IMR-90 (cell line): ENCODE measurements around the gene NDFIP2. TPM values are rescaled to one million over a fixed set of nuclear protein-coding genes. Genes with fewer than 3 reads are reported as not detected.

Source experiments
- ATAC-seq: fragments of 200-7000 bp; cut with Tn5 transposase; 2 replicates; pipeline ENCODE4 v1.9.1; 2020; ENCODE audit warnings: low read depth, mild to moderate bottlenecking, moderate library complexity
- BruUV-seq: library from RNA; stranded (reverse); fragments of 400-500 nt; replicated peaks from 2 replicates; lab custom pipeline; 2021; lab: Mats Ljungman, UMichigan
- CTCF ChIA-PET: fragments of 300-600 bp; formaldehyde crosslinking; extraction: SDS; loops from one replicate; lab custom pipeline; 2021; ENCODE audit warnings: antibody characterized with exemption; lab: Yijun Ruan, JAX
- POLR2A ChIA-PET: fragments of 300-600 bp; sonication (Branson Sonifier 250); formaldehyde crosslinking; loops from one replicate; lab custom pipeline; 2022; ENCODE audit warnings: antibody characterized with exemption; ENCODE audit not compliant: unreplicated experiment; lab: Charles Lee
- DNase-seq: peaks from one replicate; pipeline ENCODE4 v3.0.0; 2013
- H2AFZ ChIP-seq: replicated peaks from 2 replicates; pipeline ENCODE3; 2013; ENCODE audit warnings: low read length, mild to moderate bottlenecking; ENCODE audit not compliant: poor library complexity
- H2AK5ac ChIP-seq: 2 replicates; pipeline ENCODE4 v1.6.1; 2013; ENCODE audit warnings: low read depth, low read length, inconsistent platforms
- H2AK9ac ChIP-seq: replicated peaks from 2 replicates; pipeline ENCODE3; 2013; ENCODE audit warnings: mild to moderate bottlenecking, low read depth, low read length, moderate library complexity; ENCODE audit not compliant: poor library complexity
- H2BK120ac ChIP-seq: 2 replicates; pipeline ENCODE4 v1.6.1; 2013; ENCODE audit warnings: low read depth, low read length, inconsistent platforms
- H2BK15ac ChIP-seq: 3 replicates; pipeline ENCODE4 v1.6.1; 2013; ENCODE audit warnings: low read depth, low read length, inconsistent platforms
- H2BK20ac ChIP-seq: 2 replicates; pipeline ENCODE4 v1.6.1; 2013; ENCODE audit warnings: low read depth, mild to moderate bottlenecking, inconsistent platforms, low read length, moderate library complexity
- H2BK5ac ChIP-seq: 2 replicates; pipeline ENCODE4 v1.6.1; 2013; ENCODE audit warnings: mild to moderate bottlenecking, low read depth, low read length, inconsistent platforms; ENCODE audit not compliant: poor library complexity, severe bottlenecking
- H3K14ac ChIP-seq: replicated peaks from 2 replicates; pipeline ENCODE4 v1.6.1; 2013; ENCODE audit warnings: low read depth, low read length, inconsistent platforms
- H3K18ac ChIP-seq: 2 replicates; pipeline ENCODE4 v1.6.1; 2013; ENCODE audit warnings: low read depth, low read length, control low read depth
- H3K23ac ChIP-seq: 2 replicates; pipeline ENCODE4 v1.6.1; 2013; ENCODE audit warnings: low read depth, low read length, inconsistent platforms
- H3K27ac ChIP-seq: 2 replicates; pipeline ENCODE4 v1.5.1; 2013; ENCODE audit warnings: mild to moderate bottlenecking, control low read depth, low read length; ENCODE audit not compliant: insufficient read depth
- H3K27me3 ChIP-seq: 2 replicates; pipeline ENCODE4 v1.6.1; 2013; ENCODE audit warnings: low read length; ENCODE audit not compliant: control insufficient read depth, insufficient read depth
- H3K36me3 ChIP-seq: 2 replicates; pipeline ENCODE4 v1.6.1; 2013; ENCODE audit warnings: low read length, mixed read lengths; ENCODE audit not compliant: control insufficient read depth, insufficient read depth
- H3K4ac ChIP-seq: 2 replicates; pipeline ENCODE4 v1.6.1; 2013; ENCODE audit warnings: low read depth, low read length, inconsistent platforms
- H3K4me1 ChIP-seq: 2 replicates; pipeline ENCODE4 v1.6.1; 2013; ENCODE audit warnings: low read length, mixed read lengths; ENCODE audit not compliant: control insufficient read depth, insufficient read depth
- H3K4me2 ChIP-seq: 2 replicates; pipeline ENCODE4 v1.6.1; 2013; ENCODE audit warnings: low read depth, mild to moderate bottlenecking, control low read depth, low read length, moderate library complexity
- H3K4me3 ChIP-seq: 2 replicates; pipeline ENCODE4 v1.5.1; 2013; ENCODE audit warnings: low read depth, mild to moderate bottlenecking, control low read depth, low read length, moderate library complexity; ENCODE audit not compliant: insufficient read depth
- H3K56ac ChIP-seq: 2 replicates; pipeline ENCODE4 v1.6.1; 2013; ENCODE audit warnings: low read length, inconsistent platforms; ENCODE audit not compliant: insufficient read depth; ENCODE audit errors: extremely low read depth
- H3K79me1 ChIP-seq, 2 experiments: 2 replicates each; pipeline ENCODE4 v1.6.1; 2013; ENCODE audit warnings: low read length in 2 of 2, inconsistent platforms in 1 of 2, low read depth in 1 of 2
- H3K9ac ChIP-seq: 2 replicates; pipeline ENCODE4 v1.6.1; 2013; ENCODE audit warnings: low read depth, low read length, control low read depth
- H3K9me1 ChIP-seq: 2 replicates; pipeline ENCODE4 v1.6.1; 2013; ENCODE audit warnings: low read length, inconsistent platforms; ENCODE audit not compliant: insufficient read depth
- H3K9me3 ChIP-seq: 2 replicates; pipeline ENCODE4 v1.6.1; 2013; ENCODE audit warnings: low read length; ENCODE audit not compliant: control insufficient read depth, insufficient read depth
- H4K20me1 ChIP-seq: 2 replicates; pipeline ENCODE4 v1.6.1; 2013; ENCODE audit warnings: low read length, inconsistent platforms; ENCODE audit not compliant: insufficient read depth
- H4K5ac ChIP-seq: 2 replicates; pipeline ENCODE4 v1.6.1; 2013; ENCODE audit warnings: mild to moderate bottlenecking, low read depth, low read length, control low read depth
- H4K8ac ChIP-seq, 2 experiments: 2 replicates each; pipeline ENCODE4 v1.6.1; 2013; ENCODE audit warnings: low read depth in 2 of 2, low read length in 2 of 2, control low read depth in 1 of 2, inconsistent platforms in 1 of 2
- H4K91ac ChIP-seq: 2 replicates; pipeline ENCODE4 v1.6.1; 2013; ENCODE audit warnings: low read depth, low read length, inconsistent platforms; ENCODE audit not compliant: insufficient read depth
- FOS ChIP-seq: fragments of 150-350 bp; IDR thresholded peaks from 2 replicates; pipeline ENCODE4 v1.6.1; 2016; ENCODE audit warnings: low read depth, low read length
- NFE2L2 ChIP-seq: fragments of 150-350 bp; IDR thresholded peaks from 2 replicates; pipeline ENCODE4 v1.6.1; 2016; ENCODE audit warnings: low read depth, mild to moderate bottlenecking, low read length
- WGBS, 2 experiments: methylation state at CpG; one replicate each; pipeline versions ENCODE4 v1.1.5 to v1.1.7; 2013; ENCODE audit warnings: missing lambda C conversion rate in 2 of 2; ENCODE audit not compliant: insufficient read length in 1 of 2; ENCODE audit errors: extremely low coverage in 2 of 2; 5-methylcytosine and 5-hydroxymethylcytosine counted together
- dilution Hi-C: fragments of 300-500 bp; cut with HindIII; formaldehyde crosslinking; loops from one replicate; pipeline ENCODE4 v1.14.3; 2018; ENCODE audit warnings: low sequenced_read_pairs; ENCODE audit not compliant: unreplicated experiment
- in situ Hi-C: fragments of 300-500 bp; cut with MboI; formaldehyde crosslinking; loops from 3 replicates; pipeline ENCODE4 v1.14.3; 2019; ENCODE audit warnings: low sequenced_read_pairs, inconsistent platforms, mixed read lengths
- intact Hi-C: fragments of 100-400 bp; cut with micrococcal nuclease; formaldehyde crosslinking; loops from 2 replicates; pipeline ENCODE4 v1.10.0; 2022
- polyA plus RNA-seq, 3 experiments: library from polyadenylated mRNA; depleted of rRNA; stranded (reverse); fragments of >200 nt; gene quantifications; 2 replicates each; pipeline ENCODE4 v1.2.3, GENCODE V29; 2012; ENCODE audit warnings: low replicate concordance in 1 of 3
- total RNA-seq: library from RNA; depleted of rRNA; stranded (reverse); fragments of >200 nt; gene quantifications from 2 replicates; pipeline ENCODE4 v1.2.3, GENCODE V29; 2012

NDFIP2 gene
- total and polyA plus RNA-seq, 2 of the 4 experiments (the other 2 are of a cell fraction): 23.8 to 25.8 TPM

- DNase-seq (no peak), ATAC-seq (no peak)
- H3K23ac ChIP-seq: 0 out of 2 replicates have a peak overlapping the region, but pooled peaks have one; percentile 15
- no peak overlapping the region for H3K18ac ChIP-seq
- no peaks in the 10 kb centered on the region for H3K27me3 ChIP-seq
- H3K4me1 ChIP-seq: peaks cover 6% of the 10 kb centered on the region; the same call in 1 of the 2 replicates
- no peak overlapping the region for H2BK15ac ChIP-seq
- H2BK120ac ChIP-seq: no peak overlapping the region
- POLR2A ChIA-PET: interaction anchor here (0.7 kb wide), 1 partner anchor 71 kb away, joined by 5 read pairs; no protein-coding TSS in a partner anchor
- no peak overlapping the region for H2AFZ ChIP-seq
- 100% methylated on average over 1 of the region's 2 CpGs; no CpG with 5 or more reads in 1 of the 2 experiments for WGBS, 2 experiments
- no peak overlapping the region for H3K56ac ChIP-seq
- peaks cover 13 to 19% of the 10 kb centered on the region in 2 experiments; a peak in 3 of 4 replicates for H3K79me1 ChIP-seq
- H4K8ac ChIP-seq: no peak overlapping the region
- CTCF ChIA-PET: no interaction called here
- no peak overlapping the region for H2AK5ac ChIP-seq
- no peak overlapping the region for H3K14ac ChIP-seq
- no peak overlapping the region for H2AK9ac ChIP-seq
- H3K4ac ChIP-seq: no peak overlapping the region
- no peak for TF ChIP-seq NFE2L2
- no peak for TF ChIP-seq FOS
- H2BK5ac ChIP-seq: no peak overlapping the region
- intact Hi-C loops: loop anchor here (5.0 kb wide), 1 partner anchor 48 kb away; the partner anchor contains the start of gene NDFIP2
- H3K9me3 ChIP-seq: no peaks in the 10 kb centered on the region
- dilution Hi-C loops: loop anchor here (25.0 kb wide), 1 partner anchor 93 kb away; no protein-coding TSS in a partner anchor
- no peak overlapping the region for H3K27ac ChIP-seq
- in situ Hi-C loops: no loop called here
- H3K9me1 ChIP-seq: 0 out of 2 replicates have a peak, but pooled peaks cover 9% of the 10 kb centered on the region
- H3K4me2 ChIP-seq: no peak overlapping the region
- no peaks in the 10 kb centered on the region for H4K20me1 ChIP-seq
- H3K4me3 ChIP-seq: no peak overlapping the region
- H3K9ac ChIP-seq: no peak overlapping the region
- H3K36me3 ChIP-seq: no peaks in the 10 kb centered on the region; the same call in 1 of the 2 replicates
- H4K5ac ChIP-seq: no peak overlapping the region
- H2BK20ac ChIP-seq: no peak overlapping the region
- BruUV-seq: no TSS peak
- H4K91ac ChIP-seq: no peak overlapping the region
Observed at GRCh38 chr13:79530270-79530669, 49.3 kb downstream of the NDFIP2 start.
